HepG2 (cell line): Measurements from ENCODE around the gene ADAM15. TPM values are rescaled to one million over a fixed set of nuclear protein-coding genes. Genes with fewer than 3 reads are reported as not detected.

ENCODE experiments used
- ATAC-seq: fragments of 200-7000 bp; cut with Tn5 transposase; 3 replicates; pipeline ENCODE4 v1.9.1; 2020; ENCODE audit warnings: mild to moderate bottlenecking, moderate library complexity
- BruUV-seq: library from RNA; stranded (reverse); fragments of 400-500 nt; replicated peaks from 2 replicates; lab custom pipeline; 2021; lab: Mats Ljungman, UMichigan
- CTCF ChIA-PET: fragments of 300-600 bp; formaldehyde crosslinking; extraction: SDS; loops from one replicate; lab custom pipeline; 2021; ENCODE audit warnings: low total read pairs, inconsistent platforms, low intra/inter-chr PET ratio; lab: Yijun Ruan, JAX
- POLR2A ChIA-PET: fragments of 350-600 bp; sonication (Branson Sonifier 250); formaldehyde crosslinking; loops from one replicate; lab custom pipeline; 2020; ENCODE audit warnings: antibody characterized with exemption, inconsistent platforms; lab: Yijun Ruan, JAX
- DNase-seq: peaks from one replicate; pipeline ENCODE4 v3.0.0-alpha.2; 2015; ENCODE audit warnings: low spot score
- FAIRE-seq: peaks from 3 replicates; lab custom pipeline; 2011; peaks lifted over from hg19 to GRCh38; lab: Jason Lieb, UNC
- H2AFZ ChIP-seq: one replicate; pipeline ENCODE4 v1.6.1; 2011; ENCODE audit warnings: low read length, inconsistent platforms
- H3K27ac ChIP-seq: fragments of 300-600 bp; 3 replicates; pipeline ENCODE4 v1.8.0; 2011; ENCODE audit warnings: mixed run types, mild to moderate bottlenecking, mixed read lengths, low read length, inconsistent platforms; ENCODE audit not compliant: insufficient read depth; ENCODE audit errors: extremely low read length
- H3K27me3 ChIP-seq, 2 experiments: fragments of 200-600 bp in 1 of 2; 2 replicates in 1 of 2; 3 replicates in 1 of 2; pipeline versions ENCODE4 v1.6.0 to v1.8.0; 2011; ENCODE audit warnings: low read length in 2 of 2, mild to moderate bottlenecking in 2 of 2, moderate library complexity in 2 of 2, inconsistent platforms in 1 of 2; ENCODE audit not compliant: insufficient read depth in 2 of 2, control insufficient read depth in 1 of 2
- H3K36me3 ChIP-seq, 2 experiments: fragments of 200-600 bp in 1 of 2; replicated peaks in 1 of 2; 2 replicates in 1 of 2; 3 replicates in 1 of 2; pipeline versions ENCODE4 v1.5.1 to v1.8.0; 2011; ENCODE audit warnings: low read length in 2 of 2, inconsistent platforms in 1 of 2; ENCODE audit not compliant: insufficient read depth in 2 of 2, control insufficient read depth in 1 of 2
- H3K4me1 ChIP-seq: 2 replicates; pipeline ENCODE4 v1.5.1; 2012; ENCODE audit warnings: low read length, inconsistent platforms; ENCODE audit not compliant: insufficient read depth
- H3K4me2 ChIP-seq: 2 replicates; pipeline ENCODE4 v1.6.0; 2011; ENCODE audit warnings: low read depth, low read length, inconsistent platforms
- H3K4me3 ChIP-seq, 3 experiments: fragments of 200-600 bp in 1 of 3; sonication (generic), shearing (Covaris generic) in 1 of 3; replicated peaks in 1 of 3; 2 replicates each; pipeline ENCODE4 v1.5.1; 2011 to 2016; ENCODE audit warnings: low read length in 3 of 3, inconsistent platforms in 2 of 3, low read depth in 2 of 3, mild to moderate bottlenecking in 2 of 3, control low read depth in 1 of 3, mixed read lengths in 1 of 3; ENCODE audit not compliant: insufficient read depth in 1 of 3
- H3K79me2 ChIP-seq: one replicate; pipeline ENCODE4 v1.6.1; 2011; ENCODE audit warnings: low read length, inconsistent platforms; ENCODE audit not compliant: insufficient read depth
- H3K9ac ChIP-seq: 2 replicates; pipeline ENCODE4 v1.6.0; 2011; ENCODE audit warnings: mild to moderate bottlenecking, low read depth, low read length, inconsistent platforms; ENCODE audit not compliant: insufficient read depth
- H3K9me3 ChIP-seq: 2 replicates; pipeline ENCODE4 v1.5.1; 2012; ENCODE audit warnings: mild to moderate bottlenecking, low read length
- H4K20me1 ChIP-seq: 2 replicates; pipeline ENCODE4 v1.6.0; 2011; ENCODE audit warnings: inconsistent platforms, mild to moderate bottlenecking, low read length, moderate library complexity; ENCODE audit not compliant: insufficient read depth
- NCOA1 ChIP-seq: sonication (generic); formaldehyde crosslinking; IDR thresholded peaks from 2 replicates; pipeline ENCODE4 v1.9.0; 2021; ENCODE audit warnings: missing genetic modification reagents
- RXRA ChIP-seq: sonication (generic); formaldehyde crosslinking; IDR thresholded peaks from 2 replicates; pipeline ENCODE4 v1.5.1; 2020; ENCODE audit warnings: missing genetic modification reagents
- ZNF20 ChIP-seq: sonication (generic); formaldehyde crosslinking; IDR thresholded peaks from 2 replicates; pipeline ENCODE4 v1.4.0; 2020; ENCODE audit warnings: mild to moderate bottlenecking, moderate library complexity, missing genetic modification reagents
- ZNF343 ChIP-seq: sonication (generic); formaldehyde crosslinking; IDR thresholded peaks from 2 replicates; pipeline ENCODE4 v1.4.0; 2020; ENCODE audit warnings: mild to moderate bottlenecking, missing genetic modification reagents
- ZNF547 ChIP-seq: sonication (generic); formaldehyde crosslinking; IDR thresholded peaks from 2 replicates; pipeline ENCODE4 v1.5.1; 2020; ENCODE audit warnings: mild to moderate bottlenecking, missing genetic modification reagents
- ZNF644 ChIP-seq: IDR thresholded peaks from 2 replicates; pipeline ENCODE4 v1.6.1; 2016; ENCODE audit warnings: low read depth
- WGBS: methylation state at CpG from one replicate; pipeline ENCODE4 v1.1.6; 2017; ENCODE audit warnings: low lambda C conversion rate; 5-methylcytosine and 5-hydroxymethylcytosine counted together
- in situ Hi-C: cut with HindIII; loops from 2 replicates; pipeline ENCODE4 v1.10.0; 2017; ENCODE audit warnings: low pct_unique_long_range_greater_than_20kb; ENCODE audit not compliant: extremely low pct_ligation_motif_present
- intact Hi-C: fragments of 100-400 bp; cut with micrococcal nuclease; formaldehyde crosslinking; loops from one replicate; pipeline ENCODE4 v1.10.0; 2022; ENCODE audit not compliant: unreplicated experiment
- polyA plus RNA-seq, 8 experiments: library from polyadenylated mRNA; depleted of rRNA in 3 of 8; stranded (reverse) in 7 of 8; unstranded in 1 of 8; fragments of >200 nt; fragmentation: Illumina TruSeq in 4 of 8; extraction: Trizol in 4 of 8; gene quantifications; 2 replicates each; pipeline versions ENCODE4 v1.2.1 to v1.2.3, GENCODE V29; 2011 to 2016; ENCODE audit warnings: low read depth in 4 of 8, missing spikeins in 1 of 8, mixed read lengths in 1 of 8; ENCODE audit not compliant: insufficient read depth in 1 of 8
- total RNA-seq, 5 experiments: library from RNA; depleted of rRNA; stranded (reverse); fragments of >200 nt; fragmentation: Illumina TruSeq; extraction: Trizol; gene quantifications; 2 replicates each; pipeline ENCODE4 v1.2.3, GENCODE V29; 2016; ENCODE audit warnings: low read depth in 1 of 5
- TF ChIP-seq, protein P1 (sequence below), 2 experiments: sonication (generic) in 1 of 2; formaldehyde crosslinking in 1 of 2; IDR thresholded peaks; 2 replicates each; pipeline versions ENCODE4 v1.4.0 to v1.6.1; 2018 to 2020; ENCODE audit warnings: missing genetic modification reagents in 2 of 2, borderline replicate concordance in 1 of 2, low read depth in 1 of 2, mild to moderate bottlenecking in 1 of 2, missing biosample characterization in 1 of 2
- TF ChIP-seq, protein P2 (sequence below): sonication (generic); formaldehyde crosslinking; IDR thresholded peaks from 2 replicates; pipeline ENCODE4 v1.4.0; 2020; ENCODE audit warnings: mild to moderate bottlenecking, missing genetic modification reagents
- TF ChIP-seq, protein P3 (sequence below): sonication (generic); IDR thresholded peaks from 2 replicates; pipeline ENCODE4 v1.6.1; 2016; ENCODE audit warnings: low read depth, borderline replicate concordance
- TF ChIP-seq, protein P4 (sequence below): sonication (generic); formaldehyde crosslinking; conservative IDR thresholded peaks from 2 replicates; pipeline ENCODE4 v1.4.0; 2020; ENCODE audit warnings: missing genetic modification reagents
- TF ChIP-seq, protein P5 (sequence below): sonication (generic); formaldehyde crosslinking; conservative IDR thresholded peaks from 2 replicates; pipeline ENCODE4 v1.5.0; 2020; ENCODE audit warnings: missing genetic modification reagents
- TF ChIP-seq, protein P6 (sequence below): IDR thresholded peaks from 2 replicates; pipeline ENCODE4 v1.6.1; 2018; ENCODE audit warnings: missing genetic modification reagents, mild to moderate bottlenecking, missing compliant biosample characterization

Gene ADAM15
- total and polyA plus RNA-seq, 2 of the 13 experiments (the other 11 are each of a cell fraction or from before 2014, with no cell fraction given): 17.9 to 25.6 TPM

DNA sequence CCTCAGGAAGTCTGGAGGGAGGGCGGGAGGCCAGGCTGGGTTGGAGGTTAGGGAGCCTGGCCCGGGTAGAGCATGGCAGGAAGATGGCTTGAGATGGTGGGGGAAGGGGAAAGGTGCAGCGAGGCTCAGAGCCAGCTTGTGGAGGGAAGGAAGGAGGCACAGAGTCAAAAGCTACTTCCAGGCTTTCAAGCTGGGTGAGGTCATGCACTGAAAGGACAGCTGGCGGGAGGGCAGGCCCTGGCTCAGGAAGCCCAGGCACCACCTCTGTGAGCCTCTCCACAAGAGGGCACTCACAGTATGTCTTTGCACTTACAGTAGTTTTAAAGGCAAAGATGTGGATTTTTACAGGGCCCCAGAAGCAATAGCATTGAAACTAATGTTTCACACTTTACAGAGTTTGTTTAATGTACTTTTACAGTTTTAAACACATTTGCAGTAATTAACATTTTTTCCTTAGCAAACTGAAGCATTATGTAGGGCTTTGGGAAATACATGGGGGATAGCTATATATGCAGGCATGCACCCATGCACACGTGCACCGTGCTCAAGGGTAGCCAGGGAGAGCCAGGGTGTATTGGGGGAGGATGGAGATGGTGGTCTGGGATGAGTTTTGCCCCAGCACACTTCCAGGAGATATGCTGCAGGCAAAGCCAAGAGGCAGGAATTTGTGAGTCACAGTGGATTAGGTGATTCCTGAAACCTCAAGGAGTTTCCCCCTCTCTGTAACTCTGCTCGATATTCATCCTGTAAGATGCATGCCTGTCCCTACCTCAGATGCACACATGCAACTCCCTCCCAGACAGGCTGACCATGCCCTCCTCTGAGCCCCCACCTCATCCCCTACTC, 6.1 kb upstream of the ADAM15 start:
- Histone ChIP-seq H3K79me2 (no peaks in the 10 kb centered on the region), H3K27me3 (peaks cover 7 to 21% of the 10 kb centered on the region in 2 experiments), H3K9ac (no peak overlapping the region), H3K27ac (no peak overlapping the region), H4K20me1 (no peaks in the 10 kb centered on the region), H2AFZ (no peak overlapping the region), H3K4me2 (peak overlapping the region; percentile 23; the same call in 1 of the 2 replicates), H3K36me3 (no peaks in the 10 kb centered on the region), H3K4me3 (peak overlapping the region in 1 of 3 experiments; percentile 8; a peak in 1 of 6 replicates), H3K4me1 (peaks cover 69% of the 10 kb centered on the region), H3K9me3 (no peaks in the 10 kb centered on the region)
- peak; percentile 95 for FAIRE-seq
- 52% methylated on average over 7 of the region's 7 CpGs for whole genome bisulfite sequencing
- in situ Hi-C loops: no loop called here
- CTCF ChIA-PET: interaction anchor here (0.9 to 3.0 kb wide), 6 partner anchors 14 to 139 kb away, joined by 3 to 27 read pairs (median 4); no protein-coding TSS in a partner anchor
- BruUV-seq: no TSS peak
- POLR2A ChIA-PET: interaction anchor here (0.8 to 3.2 kb wide), 6 partner anchors 18 to 128 kb away, joined by 3 to 12 read pairs (median 4); partner anchors contain the start of genes EFNA4 and KRTCAP2
- DNase-seq: peak; percentile 79
- intact Hi-C loops: loop anchor here (5.0 kb wide), 2 partner anchors 37 to 138 kb away; no protein-coding TSS in a partner anchor
- ATAC-seq: peak; percentile 85
- 0 out of 2 replicates have a peak, but pooled peaks have one; percentile 27 for TF ChIP-seq ZNF547 (CRISPR knock-in tag)
- TF ChIP-seq, protein P1, sequence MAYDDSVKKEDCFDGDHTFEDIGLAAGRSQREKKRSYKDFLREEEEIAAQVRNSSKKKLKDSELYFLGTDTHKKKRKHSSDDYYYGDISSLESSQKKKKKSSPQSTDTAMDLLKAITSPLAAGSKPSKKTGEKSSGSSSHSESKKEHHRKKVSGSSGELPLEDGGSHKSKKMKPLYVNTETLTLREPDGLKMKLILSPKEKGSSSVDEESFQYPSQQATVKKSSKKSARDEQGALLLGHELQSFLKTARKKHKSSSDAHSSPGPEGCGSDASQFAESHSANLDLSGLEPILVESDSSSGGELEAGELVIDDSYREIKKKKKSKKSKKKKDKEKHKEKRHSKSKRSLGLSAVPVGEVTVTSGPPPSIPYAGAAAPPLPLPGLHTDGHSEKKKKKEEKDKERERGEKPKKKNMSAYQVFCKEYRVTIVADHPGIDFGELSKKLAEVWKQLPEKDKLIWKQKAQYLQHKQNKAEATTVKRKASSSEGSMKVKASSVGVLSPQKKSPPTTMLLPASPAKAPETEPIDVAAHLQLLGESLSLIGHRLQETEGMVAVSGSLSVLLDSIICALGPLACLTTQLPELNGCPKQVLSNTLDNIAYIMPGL (CRISPR knock-in tag; IDR thresholded peaks at IDR 0.05; ENCODE audit: borderline replicate concordance in 1 of 2, low read depth in 1 of 2): peak in 1 of 2 experiments; percentile 48; a peak in 2 of 4 replicates
- peak; percentile 47; the same call in 1 of the 2 replicates for TF ChIP-seq RXRA
- TF ChIP-seq, protein P2, sequence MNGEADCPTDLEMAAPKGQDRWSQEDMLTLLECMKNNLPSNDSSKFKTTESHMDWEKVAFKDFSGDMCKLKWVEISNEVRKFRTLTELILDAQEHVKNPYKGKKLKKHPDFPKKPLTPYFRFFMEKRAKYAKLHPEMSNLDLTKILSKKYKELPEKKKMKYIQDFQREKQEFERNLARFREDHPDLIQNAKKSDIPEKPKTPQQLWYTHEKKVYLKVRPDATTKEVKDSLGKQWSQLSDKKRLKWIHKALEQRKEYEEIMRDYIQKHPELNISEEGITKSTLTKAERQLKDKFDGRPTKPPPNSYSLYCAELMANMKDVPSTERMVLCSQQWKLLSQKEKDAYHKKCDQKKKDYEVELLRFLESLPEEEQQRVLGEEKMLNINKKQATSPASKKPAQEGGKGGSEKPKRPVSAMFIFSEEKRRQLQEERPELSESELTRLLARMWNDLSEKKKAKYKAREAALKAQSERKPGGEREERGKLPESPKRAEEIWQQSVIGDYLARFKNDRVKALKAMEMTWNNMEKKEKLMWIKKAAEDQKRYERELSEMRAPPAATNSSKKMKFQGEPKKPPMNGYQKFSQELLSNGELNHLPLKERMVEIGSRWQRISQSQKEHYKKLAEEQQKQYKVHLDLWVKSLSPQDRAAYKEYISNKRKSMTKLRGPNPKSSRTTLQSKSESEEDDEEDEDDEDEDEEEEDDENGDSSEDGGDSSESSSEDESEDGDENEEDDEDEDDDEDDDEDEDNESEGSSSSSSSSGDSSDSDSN: 0 out of 2 replicates have a peak, but pooled peaks have one; percentile 12
- no peak for TF ChIP-seq ZNF343 (CRISPR knock-in tag)
- 0 out of 2 replicates have a peak, but pooled peaks have one; percentile 8 for TF ChIP-seq ZNF644 (CRISPR knock-in tag)
- TF ChIP-seq, protein P3, sequence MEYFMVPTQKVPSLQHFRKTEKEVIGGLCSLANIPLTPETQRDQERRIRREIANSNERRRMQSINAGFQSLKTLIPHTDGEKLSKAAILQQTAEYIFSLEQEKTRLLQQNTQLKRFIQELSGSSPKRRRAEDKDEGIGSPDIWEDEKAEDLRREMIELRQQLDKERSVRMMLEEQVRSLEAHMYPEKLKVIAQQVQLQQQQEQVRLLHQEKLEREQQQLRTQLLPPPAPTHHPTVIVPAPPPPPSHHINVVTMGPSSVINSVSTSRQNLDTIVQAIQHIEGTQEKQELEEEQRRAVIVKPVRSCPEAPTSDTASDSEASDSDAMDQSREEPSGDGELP: peak; percentile 80; the same call in 1 of the 2 replicates
- TF ChIP-seq, protein P4, sequence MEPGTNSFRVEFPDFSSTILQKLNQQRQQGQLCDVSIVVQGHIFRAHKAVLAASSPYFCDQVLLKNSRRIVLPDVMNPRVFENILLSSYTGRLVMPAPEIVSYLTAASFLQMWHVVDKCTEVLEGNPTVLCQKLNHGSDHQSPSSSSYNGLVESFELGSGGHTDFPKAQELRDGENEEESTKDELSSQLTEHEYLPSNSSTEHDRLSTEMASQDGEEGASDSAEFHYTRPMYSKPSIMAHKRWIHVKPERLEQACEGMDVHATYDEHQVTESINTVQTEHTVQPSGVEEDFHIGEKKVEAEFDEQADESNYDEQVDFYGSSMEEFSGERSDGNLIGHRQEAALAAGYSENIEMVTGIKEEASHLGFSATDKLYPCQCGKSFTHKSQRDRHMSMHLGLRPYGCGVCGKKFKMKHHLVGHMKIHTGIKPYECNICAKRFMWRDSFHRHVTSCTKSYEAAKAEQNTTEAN: no peak
- no peak for TF ChIP-seq NCOA1 (CRISPR knock-in tag)
- no peak for TF ChIP-seq ZNF20 (CRISPR knock-in tag)
- TF ChIP-seq, protein P5, sequence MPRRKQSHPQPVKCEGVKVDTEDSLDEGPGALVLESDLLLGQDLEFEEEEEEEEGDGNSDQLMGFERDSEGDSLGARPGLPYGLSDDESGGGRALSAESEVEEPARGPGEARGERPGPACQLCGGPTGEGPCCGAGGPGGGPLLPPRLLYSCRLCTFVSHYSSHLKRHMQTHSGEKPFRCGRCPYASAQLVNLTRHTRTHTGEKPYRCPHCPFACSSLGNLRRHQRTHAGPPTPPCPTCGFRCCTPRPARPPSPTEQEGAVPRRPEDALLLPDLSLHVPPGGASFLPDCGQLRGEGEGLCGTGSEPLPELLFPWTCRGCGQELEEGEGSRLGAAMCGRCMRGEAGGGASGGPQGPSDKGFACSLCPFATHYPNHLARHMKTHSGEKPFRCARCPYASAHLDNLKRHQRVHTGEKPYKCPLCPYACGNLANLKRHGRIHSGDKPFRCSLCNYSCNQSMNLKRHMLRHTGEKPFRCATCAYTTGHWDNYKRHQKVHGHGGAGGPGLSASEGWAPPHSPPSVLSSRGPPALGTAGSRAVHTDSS (CRISPR knock-in tag): no peak
- TF ChIP-seq, protein P6, sequence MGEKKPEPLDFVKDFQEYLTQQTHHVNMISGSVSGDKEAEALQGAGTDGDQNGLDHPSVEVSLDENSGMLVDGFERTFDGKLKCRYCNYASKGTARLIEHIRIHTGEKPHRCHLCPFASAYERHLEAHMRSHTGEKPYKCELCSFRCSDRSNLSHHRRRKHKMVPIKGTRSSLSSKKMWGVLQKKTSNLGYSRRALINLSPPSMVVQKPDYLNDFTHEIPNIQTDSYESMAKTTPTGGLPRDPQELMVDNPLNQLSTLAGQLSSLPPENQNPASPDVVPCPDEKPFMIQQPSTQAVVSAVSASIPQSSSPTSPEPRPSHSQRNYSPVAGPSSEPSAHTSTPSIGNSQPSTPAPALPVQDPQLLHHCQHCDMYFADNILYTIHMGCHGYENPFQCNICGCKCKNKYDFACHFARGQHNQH (CRISPR knock-in tag): peak; percentile 65; the same call in 1 of the 2 replicates
